K562 (cell line): Measurements from ENCODE around the gene SLC1A2. TPM values are rescaled to one million over a fixed set of nuclear protein-coding genes. Genes with fewer than 3 reads are reported as not detected.

Experiments used
- BHLHE40 ChIP-seq: IDR thresholded peaks from 2 replicates; pipeline ENCODE4 v1.6.1; 2011; ENCODE audit warnings: low read length, improper control_type of control experiment
- LCOR ChIP-seq: sonication (generic); formaldehyde crosslinking; IDR thresholded peaks from 2 replicates; pipeline ENCODE4 v1.8.0; 2022; ENCODE audit warnings: mild to moderate bottlenecking, missing genetic modification reagents
- MBD2 ChIP-seq: sonication (generic); IDR thresholded peaks from 2 replicates; pipeline ENCODE4 v1.6.1; 2016; ENCODE audit warnings: low read depth, borderline replicate concordance
- NFE2 ChIP-seq: IDR thresholded peaks from 2 replicates; pipeline ENCODE4 v1.6.1; 2014; ENCODE audit warnings: antibody characterized with exemption, low read depth
- PHB2 ChIP-seq: fragments of 450-650 bp; IDR thresholded peaks from 2 replicates; pipeline ENCODE4 v1.6.1; 2017; ENCODE audit warnings: low read depth
- PTTG1 ChIP-seq: fragments of 450-650 bp; IDR thresholded peaks from 2 replicates; pipeline ENCODE4 v1.6.1; 2016; ENCODE audit warnings: low read depth, mild to moderate bottlenecking, missing genetic modification characterization, missing compliant biosample characterization
- YY1 ChIP-seq, 3 experiments: IDR thresholded peaks; 2 replicates each; pipeline ENCODE4 v1.6.1; 2011; ENCODE audit warnings: low read length in 2 of 3, mild to moderate bottlenecking in 2 of 3, moderate library complexity in 2 of 3, borderline replicate concordance in 1 of 3, control low read depth in 1 of 3, low read depth in 1 of 3; ENCODE audit not compliant: insufficient read depth in 3 of 3, insufficient replicate concordance in 2 of 3, control insufficient read depth in 1 of 3, insufficient read length in 1 of 3; ENCODE audit errors: extremely low read depth in 1 of 3
- ZNF134 ChIP-seq: fragments of 250-450 bp; sonication (Bioruptor Pico); conservative IDR thresholded peaks from 2 replicates; pipeline ENCODE4 v1.4.0; 2020
- ZNF217 ChIP-seq: sonication (generic); formaldehyde crosslinking; IDR thresholded peaks from 2 replicates; pipeline ENCODE4 v1.8.0; 2022; ENCODE audit warnings: mild to moderate bottlenecking, missing genetic modification reagents
- ZNF764 ChIP-seq: fragments of 250-450 bp; sonication (Bioruptor Pico); IDR thresholded peaks from 2 replicates; pipeline ENCODE4 v1.4.0; 2020; ENCODE audit warnings: low read depth, mild to moderate bottlenecking, moderate library complexity
- polyA plus RNA-seq, 8 experiments: library from polyadenylated mRNA; depleted of rRNA in 4 of 8; stranded (reverse) in 5 of 8; unstranded in 3 of 8; fragments of >200 nt; fragmentation: Nextera tagmentation in 2 of 8; fragmentation: Illumina TruSeq in 1 of 8; extraction: Ambion mirVana in 2 of 8; extraction: Trizol in 1 of 8; gene quantifications; 2 replicates each; pipeline versions ENCODE4 v1.2.1 to v1.2.3, GENCODE V29; 2011 to 2014; ENCODE audit warnings: inconsistent platforms in 1 of 8, missing spikeins in 1 of 8
- total RNA-seq, 7 experiments: library from RNA; depleted of rRNA in 6 of 7; stranded (reverse); fragments of >200 nt in 6 of 7; fragmentation: Illumina TruSeq in 2 of 7; extraction: Trizol in 2 of 7; gene quantifications; 2 replicates each; pipeline versions ENCODE4 v1.2.1 to v1.2.3, GENCODE V29; 2011 to 2021; ENCODE audit warnings: low replicate concordance in 1 of 7
- TF ChIP-seq, protein P1 (sequence below): fragments of 250-450 bp; sonication (Bioruptor Pico); IDR thresholded peaks from 2 replicates; pipeline ENCODE4 v1.8.0; 2021; ENCODE audit warnings: mild to moderate bottlenecking, moderate library complexity
- TF ChIP-seq, protein P2 (sequence below): fragments of 250-450 bp; sonication (Bioruptor Pico); IDR thresholded peaks from 2 replicates; pipeline ENCODE4 v1.4.0; 2020
- TF ChIP-seq, protein P3 (sequence below): fragments of 450-650 bp; IDR thresholded peaks from 2 replicates; pipeline ENCODE4 v1.7.1; 2018; ENCODE audit warnings: mild to moderate bottlenecking, low read depth; ENCODE audit not compliant: partially characterized antibody

The SLC1A2 gene
- total and polyA plus RNA-seq, 9 of the 15 experiments (the other 6 are each of a cell fraction or from before 2014, with no cell fraction given): 0.03 to 0.07 (median 0.04) TPM; not detected in 5

DNA sequence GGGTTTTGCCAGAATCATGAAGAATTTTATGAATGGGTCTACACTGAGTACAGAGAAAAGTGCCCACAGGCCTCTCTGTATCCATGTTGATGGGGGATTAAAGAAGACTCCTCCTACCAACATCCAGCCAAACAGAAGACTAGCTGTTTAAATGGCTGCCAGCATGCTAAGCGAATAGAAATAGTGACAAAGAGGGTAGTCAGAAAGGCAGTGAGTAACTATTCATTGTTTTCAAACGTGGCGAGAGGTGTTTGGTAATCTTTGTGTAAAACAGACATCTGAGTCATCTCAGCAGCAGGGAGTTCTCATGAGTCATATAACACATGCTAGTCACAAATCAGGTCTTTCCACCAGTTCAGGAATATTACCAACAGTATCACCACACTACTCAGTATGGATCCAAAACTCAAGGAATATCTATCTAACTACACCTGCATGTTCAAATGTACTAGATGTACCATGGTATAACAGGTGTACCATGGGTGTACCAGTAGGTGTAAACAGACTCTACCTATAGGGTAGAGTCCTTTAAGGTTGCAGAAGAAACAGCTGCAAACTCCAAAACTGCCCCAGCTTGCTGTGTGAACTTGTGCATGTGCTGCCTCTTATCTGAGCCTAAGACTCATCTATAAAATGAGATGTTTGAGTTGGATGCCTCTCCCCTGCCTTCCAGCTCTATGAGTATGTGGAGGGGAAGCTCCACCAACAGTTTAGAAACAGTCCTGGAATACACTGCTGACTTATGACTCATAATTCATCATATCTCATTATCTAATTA is 82.0 kb downstream of the SLC1A2 start (continued):
- TF ChIP-seq, protein P1, sequence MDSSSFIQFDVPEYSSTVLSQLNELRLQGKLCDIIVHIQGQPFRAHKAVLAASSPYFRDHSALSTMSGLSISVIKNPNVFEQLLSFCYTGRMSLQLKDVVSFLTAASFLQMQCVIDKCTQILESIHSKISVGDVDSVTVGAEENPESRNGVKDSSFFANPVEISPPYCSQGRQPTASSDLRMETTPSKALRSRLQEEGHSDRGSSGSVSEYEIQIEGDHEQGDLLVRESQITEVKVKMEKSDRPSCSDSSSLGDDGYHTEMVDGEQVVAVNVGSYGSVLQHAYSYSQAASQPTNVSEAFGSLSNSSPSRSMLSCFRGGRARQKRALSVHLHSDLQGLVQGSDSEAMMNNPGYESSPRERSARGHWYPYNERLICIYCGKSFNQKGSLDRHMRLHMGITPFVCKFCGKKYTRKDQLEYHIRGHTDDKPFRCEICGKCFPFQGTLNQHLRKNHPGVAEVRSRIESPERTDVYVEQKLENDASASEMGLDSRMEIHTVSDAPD (CRISPR knock-in tag): peak; percentile 62; the same call in 1 of the 2 replicates
- 0 out of 2 replicates have a peak, but pooled peaks have one; percentile 17 for TF ChIP-seq ZNF134 (CRISPR knock-in tag)
- TF ChIP-seq PHB2: no peak
- TF ChIP-seq NFE2: peak; percentile 66
- peak; percentile 5; the same call in 1 of the 2 replicates for TF ChIP-seq BHLHE40
- TF ChIP-seq YY1 (IDR thresholded peaks at IDR 0.05; ENCODE audit: borderline replicate concordance in 1 of 3, control insufficient read depth in 1 of 3, extremely low read depth in 1 of 3, insufficient read depth in 3 of 3, insufficient read length in 1 of 3, insufficient replicate concordance in 2 of 3, low read depth in 1 of 3, low read length in 2 of 3): peak in 1 of 3 experiments; percentile 28
- no peak for TF ChIP-seq ZNF764
- no peak for TF ChIP-seq LCOR
- TF ChIP-seq MBD2: no peak
- TF ChIP-seq, protein P2, sequence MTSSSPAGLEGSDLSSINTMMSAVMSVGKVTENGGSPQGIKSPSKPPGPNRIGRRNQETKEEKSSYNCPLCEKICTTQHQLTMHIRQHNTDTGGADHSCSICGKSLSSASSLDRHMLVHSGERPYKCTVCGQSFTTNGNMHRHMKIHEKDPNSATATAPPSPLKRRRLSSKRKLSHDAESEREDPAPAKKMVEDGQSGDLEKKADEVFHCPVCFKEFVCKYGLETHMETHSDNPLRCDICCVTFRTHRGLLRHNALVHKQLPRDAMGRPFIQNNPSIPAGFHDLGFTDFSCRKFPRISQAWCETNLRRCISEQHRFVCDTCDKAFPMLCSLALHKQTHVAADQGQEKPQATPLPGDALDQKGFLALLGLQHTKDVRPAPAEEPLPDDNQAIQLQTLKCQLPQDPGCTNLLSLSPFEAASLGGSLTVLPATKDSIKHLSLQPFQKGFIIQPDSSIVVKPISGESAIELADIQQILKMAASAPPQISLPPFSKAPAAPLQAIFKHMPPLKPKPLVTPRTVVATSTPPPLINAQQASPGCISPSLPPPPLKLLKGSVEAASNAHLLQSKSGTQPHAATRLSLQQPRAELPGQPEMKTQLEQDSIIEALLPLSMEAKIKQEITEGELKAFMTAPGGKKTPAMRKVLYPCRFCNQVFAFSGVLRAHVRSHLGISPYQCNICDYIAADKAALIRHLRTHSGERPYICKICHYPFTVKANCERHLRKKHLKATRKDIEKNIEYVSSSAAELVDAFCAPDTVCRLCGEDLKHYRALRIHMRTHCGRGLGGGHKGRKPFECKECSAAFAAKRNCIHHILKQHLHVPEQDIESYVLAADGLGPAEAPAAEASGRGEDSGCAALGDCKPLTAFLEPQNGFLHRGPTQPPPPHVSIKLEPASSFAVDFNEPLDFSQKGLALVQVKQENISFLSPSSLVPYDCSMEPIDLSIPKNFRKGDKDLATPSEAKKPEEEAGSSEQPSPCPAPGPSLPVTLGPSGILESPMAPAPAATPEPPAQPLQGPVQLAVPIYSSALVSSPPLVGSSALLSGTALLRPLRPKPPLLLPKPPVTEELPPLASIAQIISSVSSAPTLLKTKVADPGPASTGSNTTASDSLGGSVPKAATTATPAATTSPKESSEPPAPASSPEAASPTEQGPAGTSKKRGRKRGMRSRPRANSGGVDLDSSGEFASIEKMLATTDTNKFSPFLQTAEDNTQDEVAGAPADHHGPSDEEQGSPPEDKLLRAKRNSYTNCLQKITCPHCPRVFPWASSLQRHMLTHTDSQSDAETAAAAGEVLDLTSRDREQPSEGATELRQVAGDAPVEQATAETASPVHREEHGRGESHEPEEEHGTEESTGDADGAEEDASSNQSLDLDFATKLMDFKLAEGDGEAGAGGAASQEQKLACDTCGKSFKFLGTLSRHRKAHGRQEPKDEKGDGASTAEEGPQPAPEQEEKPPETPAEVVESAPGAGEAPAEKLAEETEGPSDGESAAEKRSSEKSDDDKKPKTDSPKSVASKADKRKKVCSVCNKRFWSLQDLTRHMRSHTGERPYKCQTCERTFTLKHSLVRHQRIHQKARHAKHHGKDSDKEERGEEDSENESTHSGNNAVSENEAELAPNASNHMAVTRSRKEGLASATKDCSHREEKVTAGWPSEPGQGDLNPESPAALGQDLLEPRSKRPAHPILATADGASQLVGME (CRISPR knock-in tag): no peak
- TF ChIP-seq, protein P3, sequence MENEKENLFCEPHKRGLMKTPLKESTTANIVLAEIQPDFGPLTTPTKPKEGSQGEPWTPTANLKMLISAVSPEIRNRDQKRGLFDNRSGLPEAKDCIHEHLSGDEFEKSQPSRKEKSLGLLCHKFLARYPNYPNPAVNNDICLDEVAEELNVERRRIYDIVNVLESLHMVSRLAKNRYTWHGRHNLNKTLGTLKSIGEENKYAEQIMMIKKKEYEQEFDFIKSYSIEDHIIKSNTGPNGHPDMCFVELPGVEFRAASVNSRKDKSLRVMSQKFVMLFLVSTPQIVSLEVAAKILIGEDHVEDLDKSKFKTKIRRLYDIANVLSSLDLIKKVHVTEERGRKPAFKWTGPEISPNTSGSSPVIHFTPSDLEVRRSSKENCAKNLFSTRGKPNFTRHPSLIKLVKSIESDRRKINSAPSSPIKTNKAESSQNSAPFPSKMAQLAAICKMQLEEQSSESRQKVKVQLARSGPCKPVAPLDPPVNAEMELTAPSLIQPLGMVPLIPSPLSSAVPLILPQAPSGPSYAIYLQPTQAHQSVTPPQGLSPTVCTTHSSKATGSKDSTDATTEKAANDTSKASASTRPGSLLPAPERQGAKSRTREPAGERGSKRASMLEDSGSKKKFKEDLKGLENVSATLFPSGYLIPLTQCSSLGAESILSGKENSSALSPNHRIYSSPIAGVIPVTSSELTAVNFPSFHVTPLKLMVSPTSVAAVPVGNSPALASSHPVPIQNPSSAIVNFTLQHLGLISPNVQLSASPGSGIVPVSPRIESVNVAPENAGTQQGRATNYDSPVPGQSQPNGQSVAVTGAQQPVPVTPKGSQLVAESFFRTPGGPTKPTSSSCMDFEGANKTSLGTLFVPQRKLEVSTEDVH: no peak
- no peak for TF ChIP-seq ZNF217 (CRISPR knock-in tag)
- TF ChIP-seq PTTG1 (tag): peak; percentile 85
